GM12892 (cell line): ENCODE measurements around the gene TBC1D25.

ENCODE experiments used
- POLR2A ChIP-seq: IDR thresholded peaks from 2 replicates; pipeline ENCODE4 v1.6.1; 2011; ENCODE audit warnings: low read depth, low read length, control low read depth
- POLR2AphosphoS5 ChIP-seq: IDR thresholded peaks from 2 replicates; pipeline ENCODE4 v1.6.1; 2011; ENCODE audit warnings: low read depth, low read length, control low read depth

DNA sequence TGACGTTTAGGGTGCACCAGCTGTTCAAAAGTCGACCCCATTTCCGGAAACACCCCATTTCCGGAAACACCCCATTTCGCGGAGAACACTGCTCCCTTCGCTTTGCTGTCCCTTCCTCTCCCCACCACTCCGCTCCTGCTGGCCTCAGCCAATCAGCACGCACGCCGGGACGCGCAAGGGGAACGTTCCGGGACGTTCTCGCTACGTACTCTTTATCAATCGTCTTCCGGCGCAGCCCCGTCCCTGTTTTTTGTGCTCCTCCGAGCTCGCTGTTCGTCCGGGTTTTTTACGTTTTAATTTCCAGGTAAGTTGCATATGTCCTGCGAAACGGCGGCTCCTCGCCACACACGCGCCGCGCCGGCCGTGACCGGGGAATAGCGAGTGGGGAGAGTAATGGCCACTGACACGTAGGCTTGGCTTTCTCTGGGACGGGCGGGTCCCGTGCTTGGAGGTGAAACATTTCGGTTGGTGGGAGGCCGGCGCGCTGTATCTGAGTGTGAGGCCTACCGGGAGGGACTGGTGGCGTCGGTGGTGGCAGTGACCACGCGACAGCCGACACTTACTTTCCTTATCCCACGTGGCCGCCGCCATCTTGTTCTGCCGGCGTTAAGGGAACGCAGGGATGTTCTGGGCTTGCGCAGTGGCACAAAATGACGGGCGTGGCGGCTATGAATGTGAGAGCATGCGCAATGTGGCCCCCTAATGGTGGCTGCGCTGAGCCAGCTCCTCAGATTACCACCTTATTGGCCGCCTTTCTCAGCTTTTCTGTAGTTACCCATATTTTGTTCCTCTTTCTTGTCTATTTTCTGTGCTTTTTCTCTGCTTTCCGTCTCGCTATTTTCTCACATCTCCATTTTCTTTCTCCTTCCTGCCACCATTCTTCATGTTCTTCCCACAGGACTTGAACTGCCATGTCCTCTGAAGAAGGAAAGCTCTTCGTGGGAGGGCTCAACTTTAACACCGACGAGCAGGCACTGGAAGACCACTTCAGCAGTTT, 35.1 kb downstream of the TBC1D25 start, which contains the start of gene RBM3:
- peak; percentile 92 for TF ChIP-seq POLR2AphosphoS5
- TF ChIP-seq POLR2A: peak; percentile 88
